CD4-positive, alpha-beta T cell (primary cell): ENCODE data around the gene DOHH. TPM values are rescaled to one million over a fixed set of nuclear protein-coding genes. Genes with fewer than 3 reads are reported as not detected.

Experiments
- ATAC-seq: fragments of 200-7000 bp; cut with Tn5 transposase; one replicate; pipeline ENCODE4 v1.10.0; 2022; ENCODE audit warnings: mild to moderate bottlenecking; ENCODE audit not compliant: poor library complexity
- CTCF ChIA-PET: fragments of 350-600 bp; sonication (Branson Sonifier 250); formaldehyde crosslinking; loops from one replicate; lab custom pipeline; 2021; ENCODE audit warnings: antibody characterized with exemption, inconsistent platforms; lab: Charles Lee
- POLR2A ChIA-PET: fragments of 350-600 bp; sonication (Branson Sonifier 250); formaldehyde crosslinking; loops from one replicate; lab custom pipeline; 2021; ENCODE audit warnings: antibody characterized with exemption, inconsistent platforms; lab: Charles Lee
- DNase-seq, 14 experiments: peaks; one replicate each; pipeline ENCODE4 v3.0.0-alpha.2; 2013 to 2020; ENCODE audit warnings: mixed read lengths in 2 of 14
- H3K27ac ChIP-seq, 2 donors: one replicate each; pipeline versions ENCODE4 v1.5.1 to v1.7.0; 2013; ENCODE audit warnings: low read length in 2 of 2, low read depth in 1 of 2, mild to moderate bottlenecking in 1 of 2
- H3K27me3 ChIP-seq, 2 experiments: 1 replicate in 1 of 2; 2 replicates in 1 of 2; pipeline versions ENCODE4 v1.6.1 to v1.7.0; 2013; ENCODE audit warnings: low read length in 2 of 2, control low read depth in 1 of 2, mild to moderate bottlenecking in 1 of 2, moderate library complexity in 1 of 2; ENCODE audit not compliant: insufficient read depth in 2 of 2, control insufficient read depth in 1 of 2
- H3K36me3 ChIP-seq: one replicate; pipeline ENCODE4 v1.6.1; 2013; ENCODE audit warnings: low read length, control low read depth; ENCODE audit not compliant: insufficient read depth
- H3K4me1 ChIP-seq: one replicate; pipeline ENCODE4 v1.6.1; 2013; ENCODE audit warnings: low read length, control low read depth; ENCODE audit not compliant: insufficient read depth
- H3K4me3 ChIP-seq: one replicate; pipeline ENCODE4 v1.5.1; 2013; ENCODE audit warnings: mild to moderate bottlenecking, low read length, moderate library complexity
- H3K9me3 ChIP-seq, 2 experiments: 1 replicate in 1 of 2; 2 replicates in 1 of 2; pipeline versions ENCODE4 v1.6.1 to v1.7.0; 2013; ENCODE audit warnings: low read length in 2 of 2, mild to moderate bottlenecking in 2 of 2, control low read depth in 1 of 2, moderate library complexity in 1 of 2; ENCODE audit not compliant: control insufficient read depth in 1 of 2, insufficient read depth in 1 of 2
- H3K27ac Mint-ChIP-seq: one replicate; pipeline ENCODE4 v1.8.0; 2020; ENCODE audit warnings: mixed read lengths
- H3K27me3 Mint-ChIP-seq: one replicate; pipeline ENCODE4 v1.8.0; 2021; ENCODE audit warnings: mixed read lengths
- H3K36me3 Mint-ChIP-seq: one replicate; pipeline ENCODE4 v1.8.0; 2021; ENCODE audit warnings: low read depth, mixed read lengths
- H3K4me1 Mint-ChIP-seq: one replicate; pipeline ENCODE4 v1.8.0; 2021; ENCODE audit warnings: low read depth, mixed read lengths
- H3K4me3 Mint-ChIP-seq: one replicate; pipeline ENCODE4 v1.8.0; 2020; ENCODE audit warnings: mild to moderate bottlenecking, mixed read lengths
- H3K9me3 Mint-ChIP-seq: one replicate; pipeline ENCODE4 v1.8.0; 2020; ENCODE audit warnings: mixed read lengths
- intact Hi-C, 2 experiments: fragments of 100-400 bp; cut with DNase I in 1 of 2; cut with micrococcal nuclease in 1 of 2; formaldehyde crosslinking; loops; one replicate each; pipeline versions ENCODE4 v1.15.1 to v1.9.0; 2023 to 2025; cut with DNase I, micrococcal nuclease
- total RNA-seq, 174 experiments: library from RNA in 2 of 174; stranded (reverse) in 2 of 174; gene quantifications; one replicate each; pipeline ENCODE4 v1.2.3 and lab custom pipeline; 2021 to 2026
- TF ChIP-seq, protein P1 (sequence below): fragments of 200-600 bp; IDR thresholded peaks from one replicate; pipeline ENCODE4 v1.8.0; 2022; ENCODE audit warnings: antibody characterized with exemption, mild to moderate bottlenecking

The DOHH gene
- total RNA-seq, 2 experiments from 2014 or later, result 3.9 to 4.7 TPM

- ATAC-seq (no peak), DNase-seq (peak in 1 of 14 experiments; percentile 6)
- no peaks in the 10 kb centered on the region for H3K4me1 ChIP-seq
- ChIA-PET POLR2A (no interaction called here), CTCF (no interaction called here)
- peaks cover 0 to 10% of the 10 kb centered on the region in 2 experiments for H3K9me3 ChIP-seq
- H3K27ac ChIP-seq, result no peak overlapping the region
- intact Hi-C loops, result no loop called here
- Mint-ChIP-seq H3K36me3 (peaks cover 56% of the 10 kb centered on the region), H3K4me3 (no peak overlapping the region), H3K27ac (no peak overlapping the region), H3K9me3 (no peaks in the 10 kb centered on the region), H3K4me1 (no peaks in the 10 kb centered on the region), H3K27me3 (no peaks in the 10 kb centered on the region)
- H3K27me3 ChIP-seq, result no peaks in the 10 kb centered on the region
- TF ChIP-seq, protein P1, sequence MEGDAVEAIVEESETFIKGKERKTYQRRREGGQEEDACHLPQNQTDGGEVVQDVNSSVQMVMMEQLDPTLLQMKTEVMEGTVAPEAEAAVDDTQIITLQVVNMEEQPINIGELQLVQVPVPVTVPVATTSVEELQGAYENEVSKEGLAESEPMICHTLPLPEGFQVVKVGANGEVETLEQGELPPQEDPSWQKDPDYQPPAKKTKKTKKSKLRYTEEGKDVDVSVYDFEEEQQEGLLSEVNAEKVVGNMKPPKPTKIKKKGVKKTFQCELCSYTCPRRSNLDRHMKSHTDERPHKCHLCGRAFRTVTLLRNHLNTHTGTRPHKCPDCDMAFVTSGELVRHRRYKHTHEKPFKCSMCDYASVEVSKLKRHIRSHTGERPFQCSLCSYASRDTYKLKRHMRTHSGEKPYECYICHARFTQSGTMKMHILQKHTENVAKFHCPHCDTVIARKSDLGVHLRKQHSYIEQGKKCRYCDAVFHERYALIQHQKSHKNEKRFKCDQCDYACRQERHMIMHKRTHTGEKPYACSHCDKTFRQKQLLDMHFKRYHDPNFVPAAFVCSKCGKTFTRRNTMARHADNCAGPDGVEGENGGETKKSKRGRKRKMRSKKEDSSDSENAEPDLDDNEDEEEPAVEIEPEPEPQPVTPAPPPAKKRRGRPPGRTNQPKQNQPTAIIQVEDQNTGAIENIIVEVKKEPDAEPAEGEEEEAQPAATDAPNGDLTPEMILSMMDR, result no peak
- peaks cover 55% of the 10 kb centered on the region for H3K36me3 ChIP-seq
- no peak overlapping the region for H3K4me3 ChIP-seq
These were observed 34.7 kb upstream of the DOHH start for GRCh38 chr19:3535235-3535535.

GRCh38 chr19:3534375-3535234 is 34.1 kb upstream of the DOHH start:
- ATAC-seq (no peak), DNase-seq (peak in 1 of 14 experiments; percentile 4)
- Mint-ChIP-seq H3K27me3 (no peaks in the 10 kb centered on the region), H3K36me3 (peaks cover 52% of the 10 kb centered on the region), H3K27ac (peak overlapping the region; percentile 24), H3K9me3 (no peaks in the 10 kb centered on the region), H3K4me1 (no peaks in the 10 kb centered on the region), H3K4me3 (no peak overlapping the region)
- ChIA-PET CTCF (no interaction called here), POLR2A (no interaction called here)
- Histone ChIP-seq H3K4me3 (no peak overlapping the region), H3K27me3 (no peaks in the 10 kb centered on the region), H3K36me3 (peaks cover 55% of the 10 kb centered on the region), H3K27ac (no peak overlapping the region), H3K4me1 (no peaks in the 10 kb centered on the region), H3K9me3 (peaks cover 0 to 8% of the 10 kb centered on the region in 2 experiments)
- intact Hi-C loops, result no loop called here
- TF ChIP-seq, protein P1, result no peak

- CTCF ChIA-PET, result no interaction called here
- no peaks in the 10 kb centered on the region for H3K27me3 Mint-ChIP-seq
These were observed 33.2 kb upstream of the DOHH start for GRCh38 chr19:3533563-3534216.

More at GRCh38 chr19:3533563-3534216, 33.2 kb upstream of the DOHH start:
- intact Hi-C loops, result no loop called here
- H3K4me1 ChIP-seq, result no peaks in the 10 kb centered on the region
- Mint-ChIP-seq H3K4me3 (no peak overlapping the region), H3K4me1 (no peaks in the 10 kb centered on the region), H3K9me3 (no peaks in the 10 kb centered on the region), H3K27ac (no peak overlapping the region), H3K36me3 (peaks cover 47% of the 10 kb centered on the region)
- TF ChIP-seq, protein P1, result no peak
- DNase-seq, result no peak
- POLR2A ChIA-PET, result no interaction called here
- ATAC-seq, result no peak
- no peak overlapping the region for H3K27ac ChIP-seq
- no peak overlapping the region for H3K4me3 ChIP-seq
- H3K9me3 ChIP-seq, result no peaks in the 10 kb centered on the region
- no peaks in the 10 kb centered on the region for H3K27me3 ChIP-seq
- H3K36me3 ChIP-seq, result peaks cover 52% of the 10 kb centered on the region
